ENCODE measurements around the gene TMEM156.
"Not testable (repeated sequence)": the region's sequence is repeated elsewhere in the genome, so short reads cannot be mapped to it uniquely, and the experiment has no call there.

TMEM156 gene

GRCh38 chr4:38993683-38994082, 38.5 kb downstream of the TMEM156 start:
- DNase-seq (ENCODE audit: low read depth in 2 of 2), result no peak

- DNase-seq (ENCODE audit: low read depth in 2 of 2), result no peak
Measured at GRCh38 chr4:38990241-38990640, 42.0 kb downstream of the TMEM156 start.

- DNase-seq (ENCODE audit: low read depth in 2 of 2), result no peak
Measured at GRCh38 chr4:38989487-38989886, 42.7 kb downstream of the TMEM156 start.

DNA sequence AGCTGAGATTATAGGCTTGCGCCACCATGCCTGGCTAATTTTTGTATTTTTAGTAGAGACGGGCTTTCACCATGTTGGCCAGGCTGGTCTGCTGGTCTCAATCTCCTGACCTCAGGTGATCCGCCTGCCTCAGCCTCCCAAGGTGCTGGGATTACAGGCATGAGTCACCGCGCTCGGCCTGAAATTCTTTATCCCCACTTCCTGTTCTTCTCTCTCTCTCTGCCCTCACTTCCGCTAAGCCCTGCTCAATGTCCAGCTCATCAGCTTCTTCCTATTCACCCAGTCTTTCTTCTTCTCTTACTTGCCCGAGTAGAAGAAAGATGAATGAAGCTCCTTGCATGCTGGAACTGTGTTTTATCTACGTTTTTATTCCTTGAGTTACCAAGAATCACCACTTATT, 43.9 kb downstream of the TMEM156 start:
- DNase-seq (ENCODE audit: low read depth in 2 of 2), result not testable (repeated sequence)

- DNase-seq (ENCODE audit: low read depth in 2 of 2), result no peak
Measured at GRCh38 chr4:38987491-38987890, 44.7 kb downstream of the TMEM156 start.

GRCh38 chr4:38985410-38986100, 46.7 kb downstream of the TMEM156 start:
- DNase-seq (ENCODE audit: low read depth in 2 of 2), result no peak

DNA sequence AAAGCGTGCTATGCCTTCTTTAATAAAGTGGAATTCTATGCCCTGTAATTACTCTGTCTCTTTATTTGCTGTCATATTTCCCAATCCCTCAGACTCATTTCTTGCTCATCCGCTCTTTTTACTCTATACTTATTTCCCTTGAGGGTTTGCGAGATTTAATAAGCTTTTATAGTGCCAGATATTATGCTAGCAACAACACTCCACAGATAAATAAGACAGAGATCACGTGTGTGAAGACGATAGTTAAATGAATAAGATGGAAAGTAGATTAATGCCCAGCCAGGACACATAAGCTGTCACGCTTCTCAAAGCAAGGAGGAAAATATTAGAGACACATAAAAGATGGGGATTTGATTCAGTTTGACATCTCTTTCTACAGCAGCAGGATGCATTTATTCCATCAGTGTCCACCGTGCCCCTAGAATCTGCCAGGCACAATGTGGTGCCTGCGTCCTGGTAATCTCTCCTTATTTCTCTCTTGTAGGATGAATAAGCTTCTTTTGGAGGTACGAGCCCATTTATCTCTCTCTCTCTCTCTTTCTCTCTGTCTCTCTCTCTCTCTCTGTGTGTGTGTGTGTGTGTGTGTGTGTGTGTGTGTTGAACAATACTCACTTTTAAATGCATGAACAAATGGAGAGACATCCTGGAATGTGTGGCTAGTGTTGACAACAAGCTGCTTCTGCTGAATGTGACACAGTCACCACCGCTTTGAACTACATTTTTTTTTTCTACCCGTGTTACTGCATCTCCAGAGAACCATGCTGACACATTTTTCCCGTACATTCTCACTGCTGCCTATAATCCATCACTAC, 48.2 kb downstream of the TMEM156 start:
- DNase-seq (ENCODE audit: low read depth in 2 of 2), result no peak

DNA sequence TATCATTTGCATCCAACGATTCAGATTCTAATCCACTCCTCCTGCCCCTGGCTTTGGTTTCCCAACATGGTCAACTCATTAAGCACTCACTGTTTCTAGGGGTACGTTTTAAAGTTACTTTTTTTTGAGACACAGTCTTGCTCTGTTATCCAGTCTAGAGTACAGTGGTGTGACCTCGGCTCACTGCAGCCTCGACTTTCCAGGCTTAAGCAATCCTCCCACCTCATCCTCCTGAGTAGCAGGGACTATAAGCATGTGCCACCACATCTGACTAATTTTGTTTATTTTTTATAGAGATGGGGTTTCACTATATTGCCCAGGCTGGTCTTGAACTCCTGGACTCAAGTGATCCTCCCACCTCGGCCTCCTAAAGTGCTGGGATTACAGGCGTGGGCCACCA, 48.9 kb downstream of the TMEM156 start:
- no peak for DNase-seq (ENCODE audit: low read depth in 2 of 2)

- DNase-seq (ENCODE audit: low read depth in 2 of 2), result no peak
Measured at GRCh38 chr4:38982361-38983095, 49.7 kb downstream of the TMEM156 start.

GRCh38 chr4:38980903-38981676, 51.1 kb downstream of the TMEM156 start:
- peak in 1 of 2 donors; percentile 2 for DNase-seq (ENCODE audit: low read depth in 2 of 2)

DNA sequence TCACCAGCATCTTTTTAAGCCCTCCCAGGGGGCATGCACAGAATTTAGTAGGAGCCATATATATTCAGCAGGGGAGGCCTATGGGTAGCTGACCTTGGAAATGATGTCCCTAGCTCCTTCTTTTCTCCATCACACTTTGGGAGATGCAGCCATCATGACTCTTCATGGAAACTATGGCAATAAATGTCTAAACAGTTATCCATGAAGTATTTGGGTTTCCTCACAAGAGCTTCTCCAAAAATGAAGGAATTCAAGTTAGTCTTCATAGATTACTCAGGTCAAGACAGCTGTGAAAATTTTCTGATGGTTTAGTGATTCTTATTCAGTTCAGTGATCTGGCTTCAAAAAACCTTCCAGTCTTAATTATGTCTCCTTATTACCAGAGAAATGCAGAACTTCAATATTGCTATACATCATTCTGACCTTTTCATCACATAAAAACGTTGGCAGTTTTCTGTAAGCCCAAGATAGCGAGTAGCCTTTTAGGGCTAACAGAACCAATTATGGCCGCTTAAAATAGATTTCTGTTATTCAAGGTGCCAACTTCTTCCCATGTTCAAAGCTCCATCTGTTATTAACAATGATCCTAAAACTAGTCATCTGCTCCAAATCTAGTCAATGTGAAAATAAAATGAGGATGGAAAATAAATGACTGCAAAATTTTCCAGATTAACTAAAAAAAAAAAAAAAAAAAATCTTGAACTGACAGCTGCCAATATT, 52.5 kb downstream of the TMEM156 start:
- no peak for DNase-seq (ENCODE audit: low read depth in 2 of 2)

DNA sequence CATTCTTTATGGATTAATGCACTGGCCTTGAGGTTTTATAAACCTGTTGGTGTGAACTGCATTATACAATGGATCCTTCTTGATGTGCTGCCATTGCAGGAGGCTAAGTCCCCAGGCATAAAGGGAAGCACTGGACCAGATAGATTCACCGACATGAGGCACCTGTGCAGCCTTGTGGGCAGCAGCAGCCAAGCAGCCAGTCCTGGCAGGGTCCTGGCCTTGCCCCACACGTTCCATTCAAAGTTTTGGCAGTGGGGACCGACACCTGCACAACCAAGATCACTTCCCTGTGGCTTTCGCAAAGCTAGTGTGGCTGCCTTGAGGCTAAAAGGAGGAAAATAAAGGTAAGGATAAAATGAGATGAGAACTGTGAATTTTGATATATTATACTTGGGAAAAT, 53.1 kb downstream of the TMEM156 start:
- DNase-seq (ENCODE audit: low read depth in 2 of 2), result no peak

GRCh38 chr4:38976308-38976707, 55.9 kb downstream of the TMEM156 start:
- DNase-seq (ENCODE audit: low read depth in 2 of 2), result no peak

GRCh38 chr4:38968668-38969067, 63.5 kb downstream of the TMEM156 start:
- no peak for DNase-seq (ENCODE audit: low read depth in 2 of 2)

DNA sequence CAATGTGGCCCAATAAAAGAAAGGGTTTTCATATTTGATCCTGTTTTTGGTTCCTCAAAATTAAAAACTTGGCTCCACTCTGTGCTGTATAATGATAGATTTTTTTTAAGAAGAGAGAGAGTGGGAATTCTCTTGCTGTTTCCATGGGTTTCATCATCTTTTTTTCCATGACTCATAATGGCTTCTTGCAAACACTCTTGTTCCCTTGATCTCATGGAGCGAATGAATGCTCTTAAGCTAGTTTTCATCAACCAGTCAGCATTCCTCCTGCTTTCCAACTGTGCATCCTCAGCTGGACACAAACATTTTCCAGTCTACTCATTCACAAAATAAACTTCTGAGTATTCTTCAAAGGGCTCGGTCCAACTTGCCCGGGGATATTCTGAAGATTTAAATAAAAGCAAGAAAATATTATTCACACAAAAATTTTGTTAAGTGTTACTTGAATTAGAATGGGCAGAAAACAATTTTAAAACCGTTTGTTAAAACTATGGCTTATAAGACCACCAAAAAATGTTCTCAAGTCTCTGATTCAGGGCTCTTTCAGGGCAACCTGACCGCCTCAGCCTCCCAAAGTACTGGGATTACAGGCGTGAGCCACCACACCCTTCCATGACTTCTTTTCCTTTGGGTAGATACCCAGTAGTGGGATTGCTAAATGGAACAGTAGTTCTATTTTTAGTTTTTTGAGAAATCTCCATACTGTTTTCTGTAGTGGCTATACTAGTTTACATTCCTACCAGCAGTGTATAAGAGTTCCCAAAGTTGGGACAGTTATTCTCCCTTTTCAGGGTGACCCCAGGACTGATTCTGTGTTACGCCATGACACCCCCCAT, 64.7 kb downstream of the TMEM156 start:
- DNase-seq (ENCODE audit: low read depth in 2 of 2), result no peak

GRCh38 chr4:38965866-38966265, 66.3 kb downstream of the TMEM156 start:
- no peak for DNase-seq (ENCODE audit: low read depth in 2 of 2)

- no peak for DNase-seq (ENCODE audit: low read depth in 2 of 2)
Measured at GRCh38 chr4:38964942-38965775, 67.0 kb downstream of the TMEM156 start.

- DNase-seq (ENCODE audit: low read depth in 2 of 2), result not testable (repeated sequence)
Measured at GRCh38 chr4:38959248-38959647, 73.0 kb downstream of the TMEM156 start.

GRCh38 chr4:38958453-38959190, 73.6 kb downstream of the TMEM156 start:
- DNase-seq (ENCODE audit: low read depth in 2 of 2), result no peak
